Subcutaneous abdominal adipose tissue (tissue), 5 donors: ENCODE measurements around the gene PLLP.

Source experiments
- H3K27ac ChIP-seq: one replicate; pipeline ENCODE4 v1.7.0; 2013; ENCODE audit warnings: low read depth, mild to moderate bottlenecking, inconsistent platforms, low read length, moderate library complexity
- H3K27me3 ChIP-seq, 5 donors: one replicate each; pipeline ENCODE4 v1.7.0; 2013; ENCODE audit warnings: low read length in 5 of 5, inconsistent platforms in 1 of 5; ENCODE audit not compliant: control insufficient read depth in 5 of 5, insufficient read depth in 4 of 5
- H3K36me3 ChIP-seq, 5 donors: one replicate each; pipeline ENCODE4 v1.7.0; 2013; ENCODE audit warnings: low read length in 5 of 5; ENCODE audit not compliant: control insufficient read depth in 5 of 5, insufficient read depth in 5 of 5
- H3K4me1 ChIP-seq, 5 donors: one replicate each; pipeline ENCODE4 v1.7.0; 2013; ENCODE audit warnings: low read length in 5 of 5, mild to moderate bottlenecking in 3 of 5, moderate library complexity in 1 of 5; ENCODE audit not compliant: control insufficient read depth in 5 of 5, insufficient read depth in 5 of 5
- H3K4me3 ChIP-seq, 5 donors: one replicate each; pipeline ENCODE4 v1.7.0; 2013; ENCODE audit warnings: low read length in 5 of 5, low read depth in 1 of 5
- H3K9ac ChIP-seq, 5 donors: one replicate each; pipeline ENCODE4 v1.7.0; 2013; ENCODE audit warnings: low read length in 5 of 5, mild to moderate bottlenecking in 4 of 5, moderate library complexity in 3 of 5
- H3K9me3 ChIP-seq, 5 donors: one replicate each; pipeline ENCODE4 v1.7.0; 2013; ENCODE audit warnings: low read length in 5 of 5; ENCODE audit not compliant: control insufficient read depth in 5 of 5
- donor health status: healthy.
- donor health status: healthy.
- donor health status: healthy.
- donor health status: healthy.
- donor health status: healthy.

Gene PLLP

DNA sequence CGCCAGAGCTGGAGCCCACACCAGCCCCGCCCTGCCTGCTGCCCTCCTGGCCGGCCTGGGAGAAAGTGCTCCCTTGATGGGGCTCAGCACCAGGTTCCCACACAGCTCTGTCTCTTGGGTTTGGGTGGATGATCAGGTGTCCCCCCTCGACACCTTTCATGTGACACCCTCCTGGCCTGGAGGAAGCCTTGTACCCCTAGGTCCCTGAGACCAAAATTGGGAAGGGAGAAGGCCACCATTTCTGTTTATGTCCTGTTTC, 19.4 kb upstream of the PLLP start:
- Histone ChIP-seq H3K27me3 (peaks cover 0 to 4% (median 0%) of the 10 kb centered on the region in 5 donors), H3K4me3 (peak overlapping the region in 1 of 5 donors; percentile 17), H3K9ac (peak overlapping the region in 2 of 5 donors; percentile 59 to 95), H3K36me3 (no peaks in the 10 kb centered on the region), H3K4me1 (peaks cover 23 to 52% (median 39%) of the 10 kb centered on the region in 5 donors), H3K27ac (peak overlapping the region; percentile 85), H3K9me3 (no peaks in the 10 kb centered on the region)

DNA sequence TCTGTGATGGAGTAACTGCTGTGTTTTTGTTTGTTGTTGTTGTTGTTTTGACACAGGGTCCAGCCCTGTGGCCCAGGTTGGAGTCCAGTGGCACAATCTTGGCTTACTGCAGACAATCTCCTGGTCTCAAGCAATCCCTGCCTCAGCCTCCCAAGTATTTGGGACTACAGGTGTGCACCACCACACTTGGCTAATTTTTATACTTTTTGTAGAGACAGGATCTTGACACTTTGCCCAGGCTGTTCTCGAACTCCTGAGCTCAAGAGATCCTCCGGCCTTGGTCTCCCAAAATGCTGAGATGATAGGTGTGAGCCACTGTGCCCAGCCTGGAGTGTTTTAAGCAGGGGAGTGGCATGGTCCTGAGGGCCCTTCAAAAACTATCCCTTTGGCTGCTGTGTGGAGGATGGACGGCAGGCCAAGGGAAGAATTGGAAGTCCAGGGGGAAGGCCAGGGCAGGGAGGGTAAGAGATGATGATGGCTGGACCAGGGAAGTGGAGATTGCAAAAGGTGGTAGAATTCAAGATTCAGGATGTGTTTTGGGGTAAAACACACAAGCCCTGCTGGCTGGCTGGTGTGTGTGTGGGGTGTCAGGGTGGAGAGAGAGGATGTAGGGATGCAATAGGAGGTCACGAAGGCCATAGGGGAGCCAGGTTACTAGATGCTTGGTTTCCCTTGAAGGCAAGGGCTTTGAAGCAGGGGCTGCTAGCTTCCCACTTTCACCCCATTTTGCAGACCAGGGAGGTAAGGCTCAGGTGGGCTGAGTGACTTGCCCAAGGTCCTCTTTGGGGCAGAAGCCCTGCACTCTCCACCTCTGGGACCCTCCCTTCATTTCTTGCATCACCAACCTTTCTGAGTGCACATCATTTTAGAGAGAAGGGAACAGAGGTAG, 18.8 kb upstream of the PLLP start:
- Histone ChIP-seq H3K9me3 (no peaks in the 10 kb centered on the region), H3K36me3 (no peaks in the 10 kb centered on the region), H3K9ac (peak overlapping the region in 2 of 5 donors; percentile 59 to 95), H3K4me1 (peaks cover 23 to 55% (median 42%) of the 10 kb centered on the region in 5 donors), H3K27ac (peak overlapping the region; percentile 85), H3K27me3 (peaks cover 0 to 4% (median 0%) of the 10 kb centered on the region in 5 donors), H3K4me3 (peak overlapping the region in 1 of 5 donors; percentile 17)

DNA sequence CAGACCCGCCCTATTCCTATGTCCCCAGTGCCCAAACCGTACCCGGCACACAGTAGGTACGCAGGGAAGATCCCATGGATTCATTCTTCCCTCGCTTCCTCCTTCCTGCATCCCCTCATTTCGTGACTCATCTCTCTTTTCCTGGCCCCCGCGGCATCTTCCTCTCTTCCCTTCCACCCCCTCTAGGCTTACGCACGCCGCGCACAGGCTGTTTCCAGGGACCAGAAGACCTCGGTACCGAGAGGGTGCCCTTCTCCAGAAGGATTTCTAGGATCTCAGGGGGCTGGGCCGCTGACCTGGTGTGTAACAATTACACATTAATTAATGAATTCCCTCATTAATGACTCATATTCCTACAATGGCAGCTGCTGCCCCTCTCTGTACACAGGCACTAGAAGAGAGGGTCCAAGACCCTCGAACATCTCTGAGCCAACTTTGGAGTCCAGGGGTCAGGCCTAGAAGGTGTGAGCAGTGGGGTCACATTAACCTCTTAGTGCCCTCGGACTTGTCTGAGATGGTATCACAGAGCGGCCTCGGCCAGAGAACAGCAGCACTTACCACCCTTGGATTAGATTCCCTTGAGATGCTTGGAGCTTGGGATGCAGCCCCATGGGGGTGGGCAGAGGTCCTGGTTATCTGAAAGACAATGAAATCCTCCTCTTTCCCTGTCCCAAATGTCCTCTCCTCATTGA, 16.8 kb upstream of the PLLP start:
- Histone ChIP-seq H3K9me3 (no peaks in the 10 kb centered on the region), H3K4me1 (peaks cover 23 to 52% (median 42%) of the 10 kb centered on the region in 5 donors), H3K36me3 (no peaks in the 10 kb centered on the region), H3K27ac (peak overlapping the region; percentile 85), H3K4me3 (peak overlapping the region; percentile 36 to 71 (median 57)), H3K9ac (peak overlapping the region in 2 of 5 donors; percentile 33 to 50), H3K27me3 (peaks cover 0 to 4% (median 0%) of the 10 kb centered on the region in 5 donors)

DNA sequence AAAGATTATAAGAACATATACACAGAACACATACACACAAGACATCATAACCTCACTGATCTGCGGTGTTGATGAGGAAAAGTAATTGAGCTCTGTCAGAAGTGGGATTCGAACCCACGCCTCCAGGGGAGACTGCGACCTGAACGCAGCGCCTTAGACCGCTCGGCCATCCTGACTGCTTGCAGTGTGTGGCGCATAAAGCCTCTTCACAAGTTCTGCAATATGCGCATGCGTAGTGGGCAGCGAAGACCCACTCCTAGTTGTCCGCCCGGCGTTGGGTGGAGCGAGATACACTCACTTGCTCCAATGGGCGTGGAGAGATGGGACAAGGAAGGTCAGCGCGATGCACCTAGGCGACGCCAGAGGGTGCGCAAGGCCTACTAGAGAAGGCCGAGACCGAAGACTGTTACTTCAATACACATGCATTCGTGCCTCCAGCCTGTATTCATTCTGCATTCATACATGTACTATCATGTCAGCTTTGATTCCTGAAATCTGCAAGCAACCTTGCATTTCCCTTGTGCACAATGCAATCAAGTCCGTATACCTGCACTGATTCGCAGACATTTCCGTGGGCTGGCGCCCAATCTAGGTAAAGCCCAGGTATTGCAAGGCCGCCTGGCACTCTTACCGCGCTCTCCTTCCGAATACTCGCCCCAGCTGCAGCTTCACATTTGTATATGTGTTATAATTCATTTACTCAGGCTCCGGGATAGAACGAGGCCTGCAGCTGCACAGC, 16.1 kb upstream of the PLLP start:
- Histone ChIP-seq H3K9me3 (no peaks in the 10 kb centered on the region), H3K9ac (peak overlapping the region in 3 of 5 donors; percentile 48 to 82 (median 68)), H3K4me3 (peak overlapping the region; percentile 50 to 88 (median 70)), H3K4me1 (peaks cover 23 to 50% (median 39%) of the 10 kb centered on the region in 5 donors), H3K36me3 (no peaks in the 10 kb centered on the region), H3K27me3 (peaks cover 0 to 4% (median 0%) of the 10 kb centered on the region in 5 donors), H3K27ac (peak overlapping the region; percentile 86)

DNA sequence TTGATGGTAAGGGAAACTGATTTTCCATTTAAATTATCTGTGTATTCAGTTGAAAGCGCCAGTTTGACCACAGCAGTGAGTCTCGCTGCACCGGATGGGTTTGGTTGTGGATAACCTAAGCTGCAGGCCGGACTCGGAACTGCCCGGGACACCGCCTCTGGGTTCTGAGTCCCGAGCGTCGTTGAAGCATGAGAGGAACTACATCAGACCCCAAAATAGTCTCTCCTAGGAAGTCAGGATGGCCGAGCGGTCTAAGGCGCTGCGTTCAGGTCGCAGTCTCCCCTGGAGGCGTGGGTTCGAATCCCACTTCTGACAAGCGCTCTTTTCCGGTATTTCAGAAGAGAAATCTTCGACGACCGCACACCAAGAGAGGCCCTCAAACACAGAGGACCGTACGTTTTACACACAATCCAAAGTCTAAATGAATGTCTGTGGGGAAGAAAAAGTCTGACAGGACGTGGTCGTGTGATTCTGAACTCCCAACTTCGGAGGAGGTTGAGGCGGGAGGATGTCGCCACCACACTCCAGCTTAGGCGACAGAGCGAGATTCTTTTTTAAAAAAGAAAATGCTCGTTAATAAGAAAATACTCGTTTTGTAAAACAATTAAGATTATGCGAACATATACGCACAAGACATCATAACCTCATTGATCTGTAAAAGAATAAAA, 15.4 kb upstream of the PLLP start:
- no peaks in the 10 kb centered on the region for H3K9me3 ChIP-seq
- peaks cover 0 to 4% (median 0%) of the 10 kb centered on the region in 5 donors for H3K27me3 ChIP-seq
- peak overlapping the region; percentile 42 to 82 (median 49) for H3K9ac ChIP-seq
- H3K36me3 ChIP-seq = no peaks in the 10 kb centered on the region
- peak overlapping the region; percentile 43 to 88 (median 70) for H3K4me3 ChIP-seq
- H3K4me1 ChIP-seq = peaks cover 20 to 43% (median 32%) of the 10 kb centered on the region in 5 donors
- H3K27ac ChIP-seq = peak overlapping the region; percentile 86

DNA sequence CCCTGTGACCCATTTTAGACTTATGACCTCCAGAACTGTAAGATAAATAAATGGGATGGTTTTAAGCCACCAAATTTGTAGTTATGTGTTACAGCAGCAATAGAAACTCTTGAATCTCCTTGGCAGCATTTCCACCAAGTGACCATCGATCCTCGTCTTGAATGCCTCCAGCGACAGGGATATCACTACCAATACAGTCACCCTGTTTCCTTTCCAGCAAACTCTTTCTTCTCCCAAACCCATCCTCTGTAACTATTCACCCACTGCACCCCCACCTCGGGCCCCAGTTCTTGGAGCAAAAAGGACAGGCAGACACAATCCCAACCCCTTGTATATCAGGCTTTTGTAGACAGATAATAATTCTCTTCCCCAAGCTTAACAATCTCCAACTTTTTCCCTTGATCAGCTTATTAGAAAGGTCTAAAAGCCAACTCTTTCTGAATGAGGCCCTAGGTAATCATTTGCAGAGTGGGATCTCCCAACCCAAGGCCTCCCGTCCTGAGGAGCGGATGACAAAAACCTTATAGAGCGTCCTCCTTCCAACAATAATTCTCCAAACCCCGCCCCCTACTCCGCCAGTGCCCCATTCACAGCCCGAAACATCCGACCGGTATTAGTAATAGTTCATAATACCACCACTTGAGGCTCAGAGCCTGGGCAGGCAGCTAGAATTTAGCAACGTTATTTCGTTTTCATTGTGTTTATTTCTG, 14.7 kb upstream of the PLLP start:
- Histone ChIP-seq H3K36me3 (no peaks in the 10 kb centered on the region), H3K27ac (peak overlapping the region; percentile 86), H3K9me3 (no peaks in the 10 kb centered on the region), H3K4me3 (peak overlapping the region; percentile 43 to 88 (median 70)), H3K4me1 (peaks cover 17 to 36% (median 27%) of the 10 kb centered on the region in 5 donors), H3K9ac (peak overlapping the region in 4 of 5 donors; percentile 47 to 82 (median 56)), H3K27me3 (peaks cover 0 to 4% (median 0%) of the 10 kb centered on the region in 5 donors)

DNA sequence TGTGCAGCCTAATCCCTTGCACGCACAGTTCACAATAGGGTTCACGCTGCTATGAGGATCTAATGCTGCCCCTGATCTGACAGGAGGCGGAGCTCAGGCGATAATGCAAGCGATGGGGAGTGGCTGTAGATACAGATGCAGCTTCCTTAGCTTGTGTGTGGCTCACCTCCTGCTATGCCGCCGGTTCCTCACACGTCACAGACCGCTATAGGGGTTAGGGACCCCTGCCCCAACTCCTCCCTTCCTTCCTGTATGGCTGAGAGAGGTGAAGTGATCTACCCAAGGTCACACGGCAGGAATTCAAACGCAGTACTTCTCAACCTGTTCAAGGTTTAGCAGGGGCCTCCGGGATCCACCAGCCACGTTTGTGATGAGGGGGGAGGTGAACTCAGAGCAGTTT, 13.4 kb upstream of the PLLP start:
- Histone ChIP-seq H3K4me3 (no peak overlapping the region), H3K27me3 (no peaks in the 10 kb centered on the region), H3K4me1 (peaks cover 12 to 26% (median 21%) of the 10 kb centered on the region in 5 donors), H3K9me3 (no peaks in the 10 kb centered on the region), H3K27ac (no peak overlapping the region), H3K36me3 (no peaks in the 10 kb centered on the region), H3K9ac (no peak overlapping the region)

DNA sequence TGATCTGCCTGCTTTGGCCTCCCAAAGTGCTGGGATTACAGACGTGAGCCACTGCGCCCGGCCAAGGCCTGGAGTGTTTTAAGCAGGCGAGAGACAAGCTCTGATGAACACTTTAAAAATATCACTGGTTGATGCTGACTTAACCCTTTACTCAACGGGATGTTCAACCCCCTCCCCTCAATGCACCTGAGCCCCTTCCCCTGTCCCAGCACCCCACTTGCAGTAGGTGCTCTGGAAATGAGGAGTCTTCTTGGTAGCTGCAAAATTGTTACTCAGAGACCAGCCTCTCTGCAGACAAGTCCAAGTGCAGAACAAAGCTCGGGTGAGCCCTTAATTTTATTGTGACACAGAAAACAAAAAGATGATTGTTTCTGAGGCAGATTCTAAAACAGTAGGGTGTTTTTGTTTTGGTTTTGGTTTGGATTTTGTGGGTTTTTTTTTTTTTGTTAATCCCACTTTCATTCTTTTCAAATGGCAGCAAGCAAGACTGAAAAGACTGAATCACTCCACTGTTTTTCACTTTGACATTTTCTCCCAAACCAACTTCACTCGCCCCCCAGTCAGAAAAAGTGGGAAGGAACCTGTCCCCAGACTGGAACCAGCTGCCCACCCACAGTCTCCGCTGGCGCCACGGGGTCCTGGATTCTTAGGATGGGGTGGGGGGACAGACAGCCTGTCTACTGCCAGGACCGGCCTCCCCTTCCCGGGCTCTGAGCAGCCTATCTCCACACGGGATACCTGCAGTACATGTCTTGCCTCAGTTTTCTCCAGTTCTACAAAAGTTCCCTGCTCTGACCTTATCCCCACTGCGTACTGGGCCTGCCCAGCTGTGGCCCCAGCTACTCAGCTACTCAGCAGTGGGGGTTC, 5.2 kb upstream of the PLLP start:
- Histone ChIP-seq H3K9me3 (no peaks in the 10 kb centered on the region), H3K4me1 (peaks cover 0 to 7% (median 6%) of the 10 kb centered on the region in 5 donors), H3K36me3 (no peaks in the 10 kb centered on the region), H3K27me3 (peaks cover 0 to 9% (median 5%) of the 10 kb centered on the region in 5 donors), H3K27ac (no peak overlapping the region), H3K9ac (no peak overlapping the region), H3K4me3 (no peak overlapping the region)
